Umbilical cord (tissue), 2 donors: Measurements from ENCODE around the gene KCTD15. TPM values are rescaled to one million over a fixed set of nuclear protein-coding genes. Genes with fewer than 3 reads are reported as not detected.
"Not testable (repeated sequence)": the region's sequence is repeated elsewhere in the genome, so short reads cannot be mapped to it uniquely, and the experiment has no call there.

Experiments used
- DNase-seq: peaks from one replicate; pipeline ENCODE4 v3.0.0-alpha.2; 2015; ENCODE audit warnings: low spot score
- total RNA-seq: library from RNA; depleted of rRNA; stranded (reverse); fragments of >200 nt; gene quantifications from one replicate; pipeline ENCODE4 v1.2.3, GENCODE V29; 2014; ENCODE audit warnings: low replicate concordance; ENCODE audit not compliant: insufficient read depth

KCTD15 gene
- total RNA-seq, 1 donor from 2014 or later = 110 TPM

DNA sequence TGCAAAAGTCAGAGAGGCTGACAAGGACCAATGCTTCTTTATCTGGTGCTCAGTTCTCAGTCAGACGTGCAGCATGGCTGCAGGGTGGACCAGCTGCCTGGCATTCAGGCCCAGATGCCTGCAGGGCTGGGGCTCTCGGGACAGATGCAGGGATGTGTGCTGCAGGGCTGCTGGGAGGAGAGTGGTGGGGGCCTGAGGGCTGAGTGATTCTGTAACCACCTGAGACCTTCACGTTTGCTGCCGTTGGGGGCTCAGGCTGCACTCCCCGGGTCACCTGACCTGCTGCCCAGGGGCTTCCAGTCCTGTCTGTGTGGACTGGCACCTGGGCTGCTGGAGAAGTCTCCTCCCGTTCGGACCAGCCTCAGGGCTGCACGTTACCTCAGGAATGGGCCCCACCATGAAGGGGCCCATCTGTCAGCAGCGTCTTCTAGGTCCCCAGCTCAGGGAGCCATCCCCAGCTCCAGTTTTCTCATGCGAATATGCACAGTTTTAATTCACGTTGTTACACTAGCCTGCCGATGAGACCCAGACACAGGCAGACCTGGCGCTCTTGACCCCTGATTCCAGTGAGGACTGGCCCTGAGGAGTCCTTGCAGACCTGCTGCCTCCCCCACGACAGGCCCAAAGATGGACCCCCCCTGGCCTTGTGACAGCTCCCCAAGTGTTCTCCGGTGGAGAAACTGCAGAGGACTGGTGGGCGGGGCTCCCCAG, 16.9 kb downstream of the KCTD15 start:
- no peak for DNase-seq

DNA sequence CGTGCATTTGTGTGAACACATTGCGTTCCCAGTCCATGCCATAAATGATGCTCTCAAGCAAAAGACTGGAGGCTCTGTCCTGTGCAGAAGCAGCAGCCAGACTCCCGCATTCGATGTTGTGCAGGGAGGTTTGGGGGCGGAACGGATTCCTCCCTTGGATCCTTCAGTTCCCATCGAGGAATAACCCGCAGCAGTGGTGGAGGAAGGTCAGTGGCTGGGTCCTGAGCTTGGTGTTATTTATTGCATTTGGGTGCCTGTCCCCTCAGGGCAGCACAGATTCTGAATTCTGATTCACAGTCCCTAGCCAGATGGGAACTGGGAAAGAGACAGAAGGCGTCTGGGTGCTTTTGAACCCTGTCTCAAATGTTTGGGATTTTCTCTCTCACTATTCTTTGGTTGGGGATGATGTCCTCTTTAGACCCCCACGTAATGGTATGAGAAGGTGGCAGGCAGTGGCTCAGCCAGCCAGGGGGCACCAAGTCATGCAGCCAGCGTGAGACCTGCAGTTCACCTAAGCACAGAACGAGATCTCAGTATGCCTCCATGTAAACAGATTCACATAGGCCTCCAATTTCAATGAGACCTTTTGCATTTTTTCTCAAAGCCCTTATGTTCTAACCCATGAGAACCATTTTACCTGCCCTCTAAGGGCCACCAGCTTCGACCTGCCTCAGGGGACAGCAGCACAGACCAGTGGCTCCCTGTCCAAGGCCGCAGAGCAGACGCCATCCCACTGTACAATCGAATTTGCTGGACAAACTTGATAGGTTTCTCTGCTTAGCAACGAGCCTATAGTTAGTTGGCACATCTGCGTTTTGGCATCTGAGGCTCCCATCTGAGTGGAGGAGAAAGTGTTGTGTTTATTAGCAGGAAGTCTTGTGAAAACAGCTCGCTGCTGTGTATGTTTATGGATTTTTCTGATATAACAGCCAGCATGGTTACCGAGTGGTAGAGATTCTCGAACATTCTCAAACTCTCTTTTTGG, 17.8 kb downstream of the KCTD15 start:
- no peak for DNase-seq

GRCh38 chr19:33815380-33816340, 19.0 kb downstream of the KCTD15 start:
- DNase-seq = peak; percentile 50

DNA sequence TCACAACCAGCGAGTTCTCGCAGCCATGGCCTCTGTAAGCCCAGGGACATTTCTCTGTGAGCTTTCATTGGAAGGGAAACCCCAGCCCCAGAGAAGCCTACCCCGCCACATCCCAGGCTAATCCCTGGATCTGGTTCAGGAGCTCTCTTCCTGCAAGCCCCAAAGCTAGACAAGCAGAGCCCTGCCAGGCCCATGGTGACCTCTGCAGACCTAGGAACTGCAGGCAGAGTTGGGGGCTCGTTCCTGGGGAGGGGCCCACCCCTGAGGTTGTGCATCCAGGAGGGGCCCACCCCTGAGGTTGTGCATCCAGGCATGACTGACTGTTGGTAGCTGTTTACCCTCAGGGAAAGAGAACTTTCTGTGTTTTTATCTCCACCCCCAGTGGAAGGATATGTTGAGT, 21.7 kb downstream of the KCTD15 start:
- DNase-seq = peak; percentile 57

- DNase-seq = not testable (repeated sequence)
Observed at GRCh38 chr19:33819078-33819477, 22.4 kb downstream of the KCTD15 start.

DNA sequence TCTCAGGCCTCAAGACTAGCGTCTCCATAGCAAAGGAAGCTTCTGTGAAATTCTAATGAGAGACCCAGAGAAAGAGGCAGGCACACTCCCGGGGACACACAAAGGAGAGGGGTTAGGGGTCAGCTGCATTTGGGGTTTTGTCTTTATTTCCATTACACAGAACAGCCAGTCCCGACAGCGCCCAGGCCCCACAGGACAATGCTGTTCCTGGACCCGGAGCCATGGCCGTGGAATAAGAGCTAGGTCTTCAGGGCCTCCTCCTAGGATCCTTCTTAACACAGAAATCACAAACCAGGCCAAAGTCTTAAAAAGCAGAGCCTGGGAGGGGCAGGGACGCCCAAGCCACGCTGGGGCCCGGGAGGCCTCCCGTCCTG, 22.8 kb downstream of the KCTD15 start:
- peak; percentile 81 for DNase-seq

DNA sequence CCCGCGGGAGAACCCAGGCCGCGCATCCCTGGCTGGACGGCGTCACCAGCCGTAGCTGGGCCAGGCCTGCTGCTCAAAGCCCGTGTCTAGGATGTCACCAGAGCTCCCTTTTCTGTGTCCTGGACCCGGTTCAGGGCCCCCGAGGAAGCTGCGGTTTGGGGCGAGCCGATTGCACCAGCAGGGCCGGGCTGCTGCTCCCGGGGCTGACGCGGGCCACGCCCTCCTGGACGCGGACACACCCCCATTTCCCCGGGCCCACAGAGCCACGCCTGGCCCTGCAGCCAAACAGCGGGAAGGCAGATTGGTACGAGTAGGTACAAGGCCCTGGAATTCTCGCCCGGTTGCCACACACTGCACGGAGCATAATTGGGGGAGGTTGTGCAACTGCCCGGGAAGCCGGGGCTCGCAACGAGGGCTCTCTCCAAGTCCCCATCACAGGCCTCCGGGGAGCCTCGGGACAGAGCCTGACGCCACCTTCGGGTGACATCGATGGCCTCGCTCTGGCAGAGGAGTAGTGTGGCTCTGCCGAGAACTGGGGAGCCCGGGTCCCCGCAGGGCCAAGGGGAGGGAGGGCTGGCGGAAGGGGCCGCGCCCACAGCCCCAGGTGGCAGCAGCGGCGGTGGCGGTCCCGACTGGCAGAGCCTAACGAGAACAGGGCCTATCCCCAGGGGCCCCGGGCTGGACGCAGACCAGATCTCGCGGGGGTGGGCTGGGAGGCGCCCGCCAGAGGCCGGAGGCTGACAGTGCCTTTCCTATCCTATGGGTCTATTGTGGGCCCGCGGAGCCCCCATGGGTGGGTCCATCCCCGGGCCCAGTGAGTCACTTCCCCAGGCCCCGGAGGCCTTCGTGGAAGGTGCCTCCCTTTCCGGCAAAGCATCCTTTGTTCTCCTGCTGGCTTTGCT, 23.5 kb downstream of the KCTD15 start:
- peak; percentile 89 for DNase-seq

GRCh38 chr19:33821871-33822270, 25.2 kb downstream of the KCTD15 start:
- no peak for DNase-seq

DNA sequence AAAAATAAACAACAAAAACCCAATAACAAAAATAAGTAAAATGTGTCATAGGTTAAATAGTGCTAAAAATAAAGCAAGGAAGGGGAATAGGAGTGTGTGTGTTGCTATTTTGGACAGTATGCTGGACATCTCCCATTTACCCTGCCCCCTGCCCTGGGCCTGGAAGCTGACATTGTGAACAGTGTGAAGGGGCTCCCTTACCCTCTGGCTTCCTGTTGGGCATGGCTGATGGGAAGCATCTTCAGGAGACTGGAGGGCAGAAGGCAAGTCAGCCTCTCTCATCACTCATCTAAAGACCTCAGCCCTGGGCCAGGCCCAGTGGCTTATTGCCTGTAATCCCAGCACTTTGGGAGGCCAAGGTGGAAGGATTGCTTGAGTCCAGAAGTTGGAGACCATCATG, 26.7 kb downstream of the KCTD15 start:
- DNase-seq = no peak

DNA sequence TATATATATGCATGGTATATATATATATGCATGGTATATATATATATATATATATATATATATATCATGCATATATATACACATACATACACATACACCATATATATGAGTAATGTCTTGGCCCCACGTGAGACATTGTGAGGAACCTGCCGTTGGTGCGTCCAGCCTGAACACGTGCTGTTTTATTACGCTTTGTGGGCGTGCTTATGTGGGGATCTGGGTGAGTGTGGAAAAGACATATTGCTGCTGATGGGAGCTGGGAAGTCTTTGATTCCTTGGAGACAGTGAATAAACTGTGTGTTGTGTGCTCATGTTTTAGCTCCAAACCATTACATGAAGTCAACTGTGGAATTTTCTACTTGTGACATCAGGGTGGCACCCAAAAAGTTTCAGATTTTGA, 28.9 kb downstream of the KCTD15 start:
- DNase-seq = no peak

GRCh38 chr19:33826521-33826920, 29.9 kb downstream of the KCTD15 start:
- DNase-seq = no peak

DNA sequence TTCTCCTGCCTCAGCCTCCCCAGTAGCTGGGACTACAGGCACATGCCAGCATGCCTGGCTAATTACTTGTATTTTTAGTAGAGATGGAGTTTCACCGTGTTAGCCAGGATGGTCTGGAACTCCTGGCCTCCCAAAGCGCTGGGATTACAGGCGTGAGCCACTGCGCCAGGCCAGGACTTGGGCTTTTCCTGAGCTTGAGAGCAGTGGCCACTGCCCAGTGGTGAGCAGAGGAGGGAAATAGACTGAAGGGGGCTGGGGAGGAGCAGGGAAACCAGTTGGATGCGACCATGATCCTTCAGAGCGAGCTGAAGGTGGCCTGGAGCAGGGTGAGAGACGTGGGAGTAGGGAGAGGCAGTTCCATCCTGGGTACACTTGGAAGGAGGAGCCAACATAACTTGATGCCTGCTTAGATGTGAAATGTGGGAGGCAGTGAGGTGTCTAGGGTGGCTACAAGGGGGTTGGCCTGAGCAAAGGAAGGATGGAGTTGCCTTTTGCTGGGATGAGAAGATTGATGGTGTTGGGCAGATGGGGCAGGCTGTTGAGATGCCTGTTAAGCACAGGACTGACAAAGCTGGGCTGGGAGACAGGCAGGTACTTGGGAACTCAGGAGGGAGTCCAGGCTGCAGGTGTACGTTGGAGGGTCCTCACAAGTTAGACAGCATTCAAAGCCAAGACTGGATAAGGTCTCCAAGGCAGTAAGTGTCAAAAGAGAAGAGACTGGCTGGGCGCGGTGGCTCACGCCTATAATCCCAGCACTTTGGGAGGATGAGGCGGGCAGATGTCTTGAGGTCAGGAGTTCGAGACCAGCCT, 31.8 kb downstream of the KCTD15 start:
- no peak for DNase-seq

DNA sequence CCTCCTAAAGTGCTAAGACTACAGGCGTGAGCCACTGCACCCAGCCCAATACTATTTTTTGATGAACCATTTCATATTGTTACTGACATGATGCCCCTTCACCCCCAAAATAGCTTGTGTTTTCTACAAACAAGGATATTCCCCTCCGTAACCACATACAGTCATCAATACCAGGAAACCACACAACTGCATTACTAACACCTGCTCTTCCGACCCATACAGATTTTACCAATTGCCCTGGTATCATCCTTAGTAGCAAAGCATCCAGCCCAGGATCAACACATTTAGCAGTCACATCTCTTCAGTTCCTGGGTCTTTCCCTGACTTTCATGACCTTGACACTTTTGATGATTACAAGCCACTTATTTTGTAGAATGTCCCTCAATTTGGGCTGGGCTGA, 33.6 kb downstream of the KCTD15 start:
- DNase-seq = no peak

GRCh38 chr19:33831825-33832224, 35.2 kb downstream of the KCTD15 start:
- DNase-seq = no peak

DNA sequence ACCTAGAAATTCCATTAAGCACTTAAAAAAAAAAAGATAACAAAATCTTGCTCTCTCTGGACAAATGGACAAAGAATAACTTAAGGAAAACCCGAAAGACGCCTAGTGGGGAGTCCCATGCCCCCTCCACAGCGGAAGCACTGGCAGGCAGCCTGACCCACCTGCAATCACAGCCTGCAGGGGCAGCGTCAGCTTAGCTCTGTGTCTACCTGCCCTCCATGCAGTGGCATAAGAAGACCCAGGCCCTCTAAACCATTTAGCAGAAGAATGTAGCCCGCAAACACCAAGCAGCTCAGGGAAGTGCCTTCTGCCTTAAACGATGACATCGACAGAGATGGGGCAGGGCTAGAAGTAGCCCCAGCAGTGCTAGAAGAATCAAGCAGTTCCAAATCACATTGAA, 36.0 kb downstream of the KCTD15 start:
- no peak for DNase-seq

DNA sequence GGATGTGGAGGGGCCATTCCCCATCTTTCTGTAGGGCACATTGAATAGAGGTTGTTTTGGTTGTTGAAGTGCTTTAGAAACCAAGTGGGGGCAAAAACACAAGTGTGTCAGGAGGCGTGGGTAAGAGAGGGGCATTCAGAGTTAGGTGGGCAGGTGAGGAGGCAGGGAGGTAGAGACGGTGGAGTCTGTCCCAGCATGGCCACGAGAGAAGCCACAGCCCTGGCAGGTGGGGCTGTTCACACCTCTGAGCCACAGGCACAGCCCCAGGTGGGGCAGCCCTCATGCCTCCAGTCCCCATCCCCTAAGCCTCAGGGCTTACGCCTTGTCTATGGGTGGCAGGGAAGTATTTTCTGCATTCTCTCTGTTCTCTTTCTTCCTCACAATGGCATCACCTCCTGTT, 43.7 kb downstream of the KCTD15 start:
- DNase-seq = no peak

- no peak for DNase-seq
Observed at GRCh38 chr19:33840783-33841182, 44.1 kb downstream of the KCTD15 start.

- no peak for DNase-seq
Observed at GRCh38 chr19:33841685-33842084, 45.0 kb downstream of the KCTD15 start.

- DNase-seq = no peak
Observed at GRCh38 chr19:33844478-33844877, 47.8 kb downstream of the KCTD15 start.

GRCh38 chr19:33845498-33845897, 48.8 kb downstream of the KCTD15 start:
- DNase-seq = no peak
